Body of pancreas (tissue), 4 donors: ENCODE measurements around the gene CRYM.

Experiments
- POLR2A ChIP-seq, 3 donors: fragments of 450-650 bp; IDR thresholded peaks; one replicate each; pipeline ENCODE4 v1.6.1; 2016; ENCODE audit warnings: antibody characterized with exemption in 3 of 3, mild to moderate bottlenecking in 2 of 3
- TF ChIP-seq, protein P1 (sequence below), 7 experiments: fragments of 450-650 bp in 4 of 7; fragments of 200-600 bp in 3 of 7; sonication (generic) in 3 of 7; IDR thresholded peaks; one replicate each; pipeline ENCODE4 v1.5.1; 2016 to 2019; ENCODE audit warnings: antibody characterized with exemption in 7 of 7

DNA sequence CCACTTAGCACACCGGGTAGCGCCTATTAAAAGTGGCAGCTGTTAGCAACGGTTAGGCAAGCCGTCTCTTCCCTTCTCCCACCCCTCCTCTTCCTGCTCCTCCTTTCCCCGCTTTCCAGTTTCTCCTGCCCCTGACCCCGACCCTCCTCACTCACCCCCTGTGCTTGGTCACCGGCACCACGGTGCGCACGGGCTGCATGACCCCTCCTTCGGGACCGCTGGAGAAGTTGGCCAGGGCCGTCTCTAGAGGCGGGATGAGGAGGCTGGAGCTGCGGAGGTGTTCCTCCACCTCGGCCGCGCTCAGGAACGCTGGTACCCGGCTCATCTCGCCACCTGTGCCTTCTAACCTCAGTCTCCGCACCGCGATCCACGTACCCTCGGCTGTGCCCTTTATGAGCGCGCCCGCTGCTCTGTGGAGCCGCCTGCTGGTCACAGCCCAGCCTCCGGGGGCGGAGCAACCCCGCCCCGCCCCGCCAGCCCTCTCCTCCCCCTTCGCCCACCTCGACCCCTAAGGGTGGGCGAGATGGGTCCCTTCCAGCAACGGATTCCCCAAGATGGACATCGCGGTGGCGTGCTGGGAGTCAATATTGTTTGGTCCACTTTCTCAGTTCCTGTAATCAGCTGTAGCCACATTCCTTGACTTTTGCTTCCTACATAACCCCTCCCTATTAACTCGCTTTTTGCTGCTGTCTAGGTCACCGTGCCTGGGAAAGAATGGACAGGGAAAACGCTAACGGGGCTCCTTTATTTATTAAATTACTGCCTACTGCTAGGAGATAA, at the start of gene CRYM:
- TF ChIP-seq, protein P1, sequence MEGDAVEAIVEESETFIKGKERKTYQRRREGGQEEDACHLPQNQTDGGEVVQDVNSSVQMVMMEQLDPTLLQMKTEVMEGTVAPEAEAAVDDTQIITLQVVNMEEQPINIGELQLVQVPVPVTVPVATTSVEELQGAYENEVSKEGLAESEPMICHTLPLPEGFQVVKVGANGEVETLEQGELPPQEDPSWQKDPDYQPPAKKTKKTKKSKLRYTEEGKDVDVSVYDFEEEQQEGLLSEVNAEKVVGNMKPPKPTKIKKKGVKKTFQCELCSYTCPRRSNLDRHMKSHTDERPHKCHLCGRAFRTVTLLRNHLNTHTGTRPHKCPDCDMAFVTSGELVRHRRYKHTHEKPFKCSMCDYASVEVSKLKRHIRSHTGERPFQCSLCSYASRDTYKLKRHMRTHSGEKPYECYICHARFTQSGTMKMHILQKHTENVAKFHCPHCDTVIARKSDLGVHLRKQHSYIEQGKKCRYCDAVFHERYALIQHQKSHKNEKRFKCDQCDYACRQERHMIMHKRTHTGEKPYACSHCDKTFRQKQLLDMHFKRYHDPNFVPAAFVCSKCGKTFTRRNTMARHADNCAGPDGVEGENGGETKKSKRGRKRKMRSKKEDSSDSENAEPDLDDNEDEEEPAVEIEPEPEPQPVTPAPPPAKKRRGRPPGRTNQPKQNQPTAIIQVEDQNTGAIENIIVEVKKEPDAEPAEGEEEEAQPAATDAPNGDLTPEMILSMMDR (IDR thresholded peaks at IDR 0.05): peak; percentile 54 to 85 (median 68)
- TF ChIP-seq POLR2A (IDR thresholded peaks at IDR 0.05): no peak
